Measurements from ENCODE around the gene BMF.

DNA sequence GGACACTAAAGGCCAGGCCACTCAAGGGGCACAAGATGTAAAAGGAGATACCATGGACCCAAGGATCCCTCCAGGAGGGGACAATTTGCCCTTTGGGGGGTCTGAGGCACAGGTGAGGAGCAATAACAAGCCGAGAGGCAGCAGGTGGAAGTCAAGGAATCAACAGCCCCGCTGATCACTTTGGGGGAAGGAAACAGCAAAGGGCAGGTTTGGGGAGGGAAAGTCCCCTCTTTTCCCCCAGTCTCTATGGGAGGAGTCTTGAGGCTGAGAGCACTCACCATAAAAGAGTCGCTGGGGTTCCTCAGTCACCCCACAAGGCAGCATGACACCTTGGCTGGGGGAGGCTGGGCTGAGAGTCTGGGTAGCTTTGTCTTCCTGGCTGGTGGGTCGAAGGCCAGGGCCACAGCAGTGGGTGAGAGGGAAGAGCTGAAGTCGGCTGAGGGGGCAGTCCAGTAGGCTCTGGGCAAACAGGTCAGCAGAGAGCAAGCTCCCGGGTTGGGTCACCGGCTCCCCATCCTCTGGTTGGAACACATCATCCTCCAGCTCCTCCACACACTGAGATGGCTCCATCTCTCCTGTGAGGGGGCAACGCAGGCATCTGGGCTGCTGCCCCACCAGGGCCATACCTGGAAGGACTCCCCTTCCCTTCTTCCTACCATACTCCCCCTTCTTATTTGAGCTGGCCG lies 3.0 kb downstream of the BMF start:
- TF ChIP-seq, protein P1, sequence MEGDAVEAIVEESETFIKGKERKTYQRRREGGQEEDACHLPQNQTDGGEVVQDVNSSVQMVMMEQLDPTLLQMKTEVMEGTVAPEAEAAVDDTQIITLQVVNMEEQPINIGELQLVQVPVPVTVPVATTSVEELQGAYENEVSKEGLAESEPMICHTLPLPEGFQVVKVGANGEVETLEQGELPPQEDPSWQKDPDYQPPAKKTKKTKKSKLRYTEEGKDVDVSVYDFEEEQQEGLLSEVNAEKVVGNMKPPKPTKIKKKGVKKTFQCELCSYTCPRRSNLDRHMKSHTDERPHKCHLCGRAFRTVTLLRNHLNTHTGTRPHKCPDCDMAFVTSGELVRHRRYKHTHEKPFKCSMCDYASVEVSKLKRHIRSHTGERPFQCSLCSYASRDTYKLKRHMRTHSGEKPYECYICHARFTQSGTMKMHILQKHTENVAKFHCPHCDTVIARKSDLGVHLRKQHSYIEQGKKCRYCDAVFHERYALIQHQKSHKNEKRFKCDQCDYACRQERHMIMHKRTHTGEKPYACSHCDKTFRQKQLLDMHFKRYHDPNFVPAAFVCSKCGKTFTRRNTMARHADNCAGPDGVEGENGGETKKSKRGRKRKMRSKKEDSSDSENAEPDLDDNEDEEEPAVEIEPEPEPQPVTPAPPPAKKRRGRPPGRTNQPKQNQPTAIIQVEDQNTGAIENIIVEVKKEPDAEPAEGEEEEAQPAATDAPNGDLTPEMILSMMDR (IDR thresholded peaks at IDR 0.05) = no peak
- TF ChIP-seq EP300 (IDR thresholded peaks at IDR 0.05) = no peak
